Tongue (tissue), 3 donors: ENCODE results near the gene RAB36. TPM values are rescaled to one million over a fixed set of nuclear protein-coding genes. Genes with fewer than 3 reads are reported as not detected.
A peak's percentile ranks its signal among the peaks of the same experiment; 100 is the strongest.

Source experiments
- DNase-seq: peaks from one replicate; pipeline ENCODE4 v3.0.0-alpha.2; 2015
- small RNA-seq: library from RNA; depleted of rRNA; stranded (forward); fragments of <200 nt; gene quantifications from one replicate; pipeline ENCODE3, GENCODE V24; 2014; ENCODE audit warnings: low replicate concordance
- total RNA-seq: library from RNA; depleted of rRNA; stranded (reverse); fragments of >200 nt; gene quantifications from one replicate; pipeline ENCODE4 v1.2.3, GENCODE V29; 2014

RAB36 gene
- total RNA-seq, 1 donor from 2014 or later, result 3.4 TPM

DNA sequence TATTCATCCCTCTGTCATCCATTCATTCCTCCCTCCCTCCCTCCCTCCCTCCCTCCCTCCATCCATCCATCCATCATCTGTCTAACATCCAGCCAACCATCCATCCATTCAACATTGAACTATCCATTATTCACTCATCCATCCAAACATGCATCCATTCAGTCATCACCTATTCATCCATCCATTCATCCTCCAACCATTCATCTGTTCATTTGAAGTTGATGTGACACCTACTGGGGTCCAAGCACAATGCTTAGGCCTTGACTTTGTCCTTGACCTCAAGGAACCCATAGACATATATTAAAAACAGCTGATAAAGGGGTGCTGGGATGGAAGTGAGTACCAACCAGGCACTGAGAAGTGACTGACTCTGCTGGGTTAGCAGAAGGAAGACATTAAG is 61.6 kb downstream of the RAB36 start:
- DNase-seq, result no peak

DNA sequence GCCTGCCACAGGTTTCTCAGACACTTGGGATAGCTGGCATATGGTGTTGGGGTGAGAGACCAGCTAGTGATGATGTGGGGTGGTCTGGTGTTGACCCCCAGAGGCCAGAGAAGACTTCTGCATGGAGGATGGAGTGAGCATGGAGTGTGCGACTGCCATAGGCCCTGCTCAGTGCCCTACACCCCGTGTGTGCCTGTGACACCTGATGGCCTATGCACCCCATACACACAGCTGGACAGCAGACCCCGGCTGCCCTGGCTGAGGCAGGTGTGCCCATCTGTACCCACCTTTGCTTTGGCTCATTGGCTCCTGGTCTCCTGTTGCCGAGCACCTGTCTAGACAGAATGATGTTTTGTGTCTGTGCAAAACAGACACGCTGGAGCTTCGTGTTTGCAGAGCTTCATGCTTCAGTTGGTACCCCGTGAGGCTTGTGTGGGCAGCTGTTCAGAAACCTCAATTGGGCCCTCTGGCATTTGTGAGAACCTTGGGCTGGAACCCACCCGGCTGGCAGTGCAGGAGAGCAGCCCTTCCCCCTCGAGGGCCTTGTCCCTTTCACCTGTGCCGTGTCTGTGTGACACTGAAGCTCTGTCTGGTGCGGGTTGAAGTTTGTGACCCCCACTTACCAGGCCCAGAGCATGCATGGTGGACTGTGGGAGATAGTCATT is 62.6 kb downstream of the RAB36 start:
- peak; percentile 65 for DNase-seq

DNA sequence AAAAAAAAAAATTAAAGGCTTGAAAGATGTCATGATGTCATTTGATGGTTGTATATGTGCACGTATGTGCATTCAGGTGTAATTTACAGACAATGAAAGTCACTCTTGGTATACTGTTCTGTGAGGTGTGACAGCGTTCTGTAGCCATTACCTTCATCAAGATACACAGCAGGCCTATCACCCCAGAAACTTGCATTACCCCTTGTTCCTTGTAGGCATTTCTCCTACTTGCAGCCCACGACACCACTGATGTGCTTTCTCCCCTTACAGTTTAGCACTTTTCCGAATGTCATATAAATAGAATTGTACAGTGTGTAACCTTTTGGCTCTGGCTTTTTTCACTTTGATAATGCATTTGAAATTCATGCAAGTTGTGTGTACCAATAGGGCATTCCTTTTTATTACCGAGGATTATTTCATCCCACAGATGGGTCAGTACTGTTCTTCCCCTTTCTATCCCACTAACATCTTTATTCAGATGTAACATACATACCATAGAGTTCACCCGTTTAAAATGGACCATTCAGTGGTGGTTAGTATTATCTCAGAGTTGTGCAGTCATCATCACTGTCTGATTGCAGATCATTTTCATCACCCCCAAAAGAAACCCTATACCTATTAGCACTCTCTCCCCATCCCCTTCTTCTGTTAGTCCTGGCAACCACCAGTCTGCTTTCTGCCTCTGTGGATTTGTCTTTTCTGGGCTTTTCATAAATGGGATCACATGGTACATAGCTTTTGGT is 65.3 kb downstream of the RAB36 start:
- no peak for DNase-seq

DNA sequence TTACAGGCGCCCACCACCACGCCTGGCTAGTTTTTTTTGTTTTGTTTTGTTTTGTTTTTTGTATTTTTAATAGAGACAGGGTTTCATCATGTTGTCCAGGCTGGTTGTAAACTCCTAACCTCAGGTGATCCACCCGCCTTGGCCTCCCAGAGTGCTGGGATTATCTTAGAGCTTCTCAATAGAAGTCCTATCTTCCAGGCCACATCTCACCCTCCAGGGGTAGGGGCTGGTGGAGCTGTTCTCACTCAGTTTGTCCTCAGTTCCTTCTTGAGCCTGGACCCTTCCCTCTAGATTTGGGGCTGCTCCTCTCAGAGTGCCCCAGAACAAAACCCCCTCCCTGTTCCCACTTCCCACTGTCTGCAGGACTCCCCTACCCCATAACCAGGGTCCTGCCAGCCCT is 66.3 kb downstream of the RAB36 start:
- DNase-seq, result no peak

DNA sequence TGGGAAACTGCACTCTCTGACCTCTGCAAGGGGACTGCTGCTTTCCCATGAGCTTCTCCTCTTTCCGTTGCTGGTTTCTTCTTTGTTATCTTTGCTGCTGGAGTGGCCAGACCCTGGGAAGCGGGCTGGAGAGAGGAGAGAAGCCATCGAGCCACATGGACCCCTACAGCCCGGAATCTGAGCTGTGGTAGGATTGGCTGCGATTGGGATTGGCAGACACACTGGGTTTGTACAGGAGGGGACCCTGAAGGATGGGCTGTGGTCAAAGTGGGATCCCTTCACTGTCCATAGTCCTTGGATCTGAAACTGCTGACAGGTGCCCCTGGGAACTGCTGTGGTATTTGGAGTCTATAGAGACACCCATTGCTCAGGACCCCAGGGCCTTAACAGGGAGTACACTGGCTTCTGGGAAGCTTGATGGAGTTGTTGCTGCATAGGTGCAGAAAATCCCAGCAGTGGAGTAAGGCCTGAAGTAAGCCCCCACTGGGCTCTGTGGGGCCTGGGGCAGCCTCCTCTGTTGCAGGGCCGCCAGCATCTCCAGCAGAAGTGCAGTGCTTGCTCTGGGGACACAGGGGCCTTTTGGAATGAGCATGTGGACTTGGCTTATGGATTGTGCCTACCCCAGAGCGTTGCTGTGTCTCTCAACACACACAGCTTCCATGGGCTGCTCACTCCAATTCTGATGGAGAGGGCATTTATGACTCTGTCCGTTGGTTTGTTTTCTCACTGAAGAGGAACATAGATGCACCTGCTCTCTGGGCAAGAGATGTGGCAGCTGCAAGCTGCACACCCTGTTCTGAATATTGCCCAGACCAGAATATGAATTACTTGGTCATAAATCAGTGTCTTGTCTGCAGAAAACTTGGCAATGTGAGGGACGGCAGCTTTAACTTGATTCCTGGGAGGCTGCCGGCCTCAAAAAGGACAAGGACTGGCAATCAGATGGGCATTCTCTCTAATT is 67.1 kb downstream of the RAB36 start:
- DNase-seq, result peak; percentile 70

DNA sequence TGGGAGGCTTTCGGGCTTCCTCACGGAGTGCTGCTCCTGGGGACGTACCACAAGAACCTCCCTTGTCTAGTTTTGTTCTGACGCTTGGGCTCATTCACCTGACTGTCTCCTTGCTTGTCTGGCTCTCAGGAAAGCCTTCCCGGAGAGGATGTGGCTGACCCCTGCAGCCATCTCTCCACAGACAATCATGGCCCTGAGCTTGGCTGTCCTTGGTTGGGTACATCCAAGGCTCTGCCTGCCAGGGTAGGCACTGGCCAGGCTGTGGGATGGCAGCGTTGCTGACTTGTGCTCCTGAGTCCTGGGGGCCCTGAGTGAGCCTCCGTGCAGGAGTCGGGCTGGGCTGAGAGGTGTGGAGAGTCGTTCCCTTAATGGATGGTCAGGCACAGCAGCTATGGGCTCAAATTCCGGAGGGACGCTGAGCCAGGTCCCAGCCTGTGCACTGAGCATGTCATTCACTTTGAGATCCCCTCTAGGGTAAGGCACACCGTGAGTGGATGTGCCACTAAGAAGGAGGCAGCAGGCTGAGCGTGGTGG is 67.8 kb downstream of the RAB36 start:
- no peak for DNase-seq

DNA sequence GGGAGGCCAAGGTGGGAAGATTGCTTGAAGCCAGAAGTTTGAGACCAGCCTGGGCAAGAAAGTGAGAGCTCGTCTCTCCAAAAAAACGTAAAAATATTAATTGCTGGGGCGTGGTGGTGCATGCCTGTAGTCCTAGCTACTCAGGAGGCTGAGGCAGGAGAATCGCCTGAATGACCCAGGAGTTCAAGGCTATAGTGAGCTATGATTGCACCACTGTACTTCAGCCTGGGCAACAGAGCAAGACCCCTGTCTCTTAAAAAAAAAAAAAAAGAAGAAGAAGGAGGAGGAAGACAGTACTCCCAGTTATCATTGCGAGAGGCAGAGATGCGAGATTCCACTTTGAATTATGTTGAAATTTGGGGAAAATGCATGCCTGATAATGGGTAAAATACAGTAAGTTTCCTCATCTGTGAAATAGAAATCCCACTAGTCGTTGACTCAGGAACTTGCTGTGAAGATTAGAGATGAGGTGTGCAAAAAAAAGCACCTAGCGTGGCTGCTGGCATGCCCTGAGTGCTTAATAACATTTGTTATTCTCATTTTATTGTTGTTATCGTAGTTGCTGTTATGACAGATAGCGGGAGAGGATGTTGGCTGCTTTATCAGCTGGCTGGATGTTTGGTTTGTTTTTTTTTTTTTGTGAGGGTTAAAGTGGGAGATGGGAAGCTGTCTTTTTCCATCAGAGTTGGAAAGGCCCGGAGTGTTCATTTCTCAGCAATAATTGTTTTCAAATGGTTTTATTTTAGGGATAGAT is 68.5 kb downstream of the RAB36 start:
- no peak for DNase-seq

Small RNA genes within 50 kb of the gene (small RNA-seq; reads per million reads assigned to genes)
- gene BCRP8 (not detected), gene RF00017 (not detected), gene RF00066 (not detected)

Other genes with a start within 250 kb of the RAB36 start
- 4.4 TPM for gene GNAZ, start 75.0 kb upstream of the RAB36 start, total RNA-seq
- not detected for gene RSPH14, start 3.5 kb upstream of the RAB36 start, total RNA-seq
- 34.7 TPM for gene BCR, start 35.0 kb downstream of the RAB36 start, total RNA-seq